HG03575 (cell line): ENCODE measurements around the gene NFATC3.

ENCODE experiments used
- ATAC-seq: cut with Tn5 transposase; IDR thresholded peaks from one replicate; pipeline ENCODE4 v1.9.1; 2021; ENCODE audit not compliant: unreplicated experiment, insufficient number of reproducible peaks, low FRiP score; ENCODE audit errors: extremely low read depth

Gene NFATC3

GRCh38 chr16:68235108-68235886 lies 150.1 kb downstream of the NFATC3 start:
- no peak for ATAC-seq

- no peak for ATAC-seq
Observed at GRCh38 chr16:68235887-68236136, 150.6 kb downstream of the NFATC3 start, which contains the start of gene ESRP2. Gene ESRP2, minus strand, starts transcription at chr16:68236127. Its CDS starts 82 bp downstream, at chr16:68236045.

GRCh38 chr16:68236137-68236825 lies 151.1 kb downstream of the NFATC3 start:
- no peak for ATAC-seq

DNA sequence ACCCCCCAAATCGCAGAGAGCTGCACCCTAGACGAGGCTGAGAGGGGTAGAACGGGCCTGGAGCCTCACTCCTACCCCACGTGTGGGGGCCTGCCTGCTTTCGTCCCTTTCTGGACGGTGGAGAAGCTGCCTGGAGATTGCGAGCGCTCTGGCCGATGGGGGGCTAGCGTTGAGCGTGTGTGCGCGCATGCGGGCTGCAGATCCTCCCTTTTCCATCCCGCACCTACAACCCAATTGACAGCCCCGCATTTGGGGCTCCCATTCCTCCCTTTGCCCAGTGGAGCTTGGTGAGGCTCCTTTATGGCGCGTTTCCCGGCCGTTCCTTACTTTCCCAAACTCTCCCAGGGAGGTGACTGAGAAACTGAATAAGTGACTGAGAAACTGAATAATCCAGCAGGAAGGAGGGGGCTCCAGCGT lies 151.7 kb downstream of the NFATC3 start:
- ATAC-seq, result no peak

DNA sequence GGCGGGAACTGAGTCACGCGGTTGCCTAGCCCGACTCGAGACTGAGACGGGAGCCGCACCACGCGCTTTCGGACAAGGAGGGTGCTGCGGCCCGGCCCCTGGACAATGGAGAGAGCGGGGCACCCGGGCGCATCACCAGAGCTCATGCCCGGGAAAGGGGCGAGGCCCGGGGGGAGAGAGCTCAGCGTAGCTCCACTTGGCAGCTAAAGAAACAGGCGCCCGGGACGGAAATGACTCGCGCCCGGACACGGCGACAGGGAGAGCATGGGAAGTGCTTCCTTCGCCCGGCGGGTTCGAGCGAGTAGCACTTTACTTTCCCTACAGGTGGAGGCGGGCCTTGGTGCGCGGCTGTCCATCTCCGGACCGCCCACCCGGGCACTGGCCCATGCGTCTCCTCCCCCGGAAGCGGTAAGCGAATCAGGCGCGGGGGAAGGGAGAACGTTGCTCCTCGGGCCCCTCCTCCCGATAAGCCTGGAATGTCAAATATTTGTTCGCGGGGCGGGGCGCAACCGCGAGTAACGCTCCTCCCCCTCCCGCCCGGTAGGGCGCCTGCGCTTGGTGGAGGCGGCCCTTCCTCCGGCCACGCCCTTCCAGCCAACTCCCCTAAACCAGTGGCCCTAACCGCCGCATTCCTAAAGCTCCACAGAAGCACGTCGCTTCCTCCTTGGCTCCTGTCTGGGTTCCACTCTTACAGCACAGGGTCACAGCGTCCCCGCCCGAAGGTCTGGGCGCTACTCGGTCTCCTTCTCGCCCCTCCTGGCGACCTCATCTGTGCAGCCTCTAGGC lies 152.3 kb downstream of the NFATC3 start:
- ATAC-seq, result no peak

- ATAC-seq, result no peak
Observed at GRCh38 chr16:68238029-68238345, 152.8 kb downstream of the NFATC3 start.

GRCh38 chr16:68242085-68242484 lies 156.9 kb downstream of the NFATC3 start:
- ATAC-seq, result no peak

GRCh38 chr16:68242926-68243858 lies 158.0 kb downstream of the NFATC3 start:
- ATAC-seq, result no peak

- no peak for ATAC-seq
Observed at GRCh38 chr16:68244481-68244902, 159.3 kb downstream of the NFATC3 start.

DNA sequence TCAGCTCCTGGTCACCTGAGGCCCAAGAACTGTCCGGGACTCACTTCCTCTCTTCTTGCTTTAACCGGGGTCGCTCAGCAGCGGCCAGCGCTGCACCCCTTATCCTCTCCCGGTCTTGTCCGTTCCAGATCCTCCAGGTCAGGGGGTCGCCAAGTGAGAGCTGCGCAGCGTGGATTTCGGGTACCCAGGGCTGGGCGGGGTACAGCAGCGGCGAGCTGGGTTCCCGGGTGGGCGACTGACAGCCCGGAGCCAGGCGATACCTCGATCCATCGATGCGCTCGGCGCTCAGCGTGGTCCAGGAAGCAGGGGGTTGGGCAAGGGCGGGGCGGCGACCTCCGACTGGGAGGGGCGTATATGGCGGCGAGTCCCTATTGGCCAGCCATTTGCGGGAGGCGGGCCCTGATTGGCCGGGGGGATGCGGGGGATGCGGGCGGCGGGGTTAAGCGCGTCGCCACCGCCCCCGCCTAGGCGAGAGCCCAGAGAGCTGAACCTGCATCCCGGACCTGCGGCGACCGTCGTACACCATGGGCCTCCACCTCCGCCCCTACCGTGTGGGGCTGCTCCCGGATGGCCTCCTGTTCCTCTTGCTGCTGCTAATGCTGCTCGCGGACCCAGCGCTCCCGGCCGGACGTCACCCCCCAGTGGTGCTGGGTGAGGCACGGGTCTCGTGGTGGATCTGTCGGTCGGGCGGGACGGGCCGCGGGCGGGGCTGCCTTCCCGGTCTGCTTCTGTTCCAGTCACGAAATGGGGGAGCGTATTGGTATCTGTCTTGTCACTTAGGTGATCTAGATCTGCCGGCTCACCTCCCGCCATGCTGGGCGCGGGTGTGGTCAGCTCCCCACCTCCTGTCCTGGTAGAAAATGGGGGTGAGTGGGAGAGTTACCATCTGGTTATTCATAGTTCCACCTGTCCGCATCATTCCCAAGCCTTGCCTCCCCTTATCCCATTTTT lies 160.0 kb downstream of the NFATC3 start, which contains the start of gene PLA2G15:
Gene PLA2G15, plus strand, starts transcription at position 471 of the 951 bp plus-strand sequence. Its CDS starts 54 bp downstream, at position 525.
- ATAC-seq, result no peak

DNA sequence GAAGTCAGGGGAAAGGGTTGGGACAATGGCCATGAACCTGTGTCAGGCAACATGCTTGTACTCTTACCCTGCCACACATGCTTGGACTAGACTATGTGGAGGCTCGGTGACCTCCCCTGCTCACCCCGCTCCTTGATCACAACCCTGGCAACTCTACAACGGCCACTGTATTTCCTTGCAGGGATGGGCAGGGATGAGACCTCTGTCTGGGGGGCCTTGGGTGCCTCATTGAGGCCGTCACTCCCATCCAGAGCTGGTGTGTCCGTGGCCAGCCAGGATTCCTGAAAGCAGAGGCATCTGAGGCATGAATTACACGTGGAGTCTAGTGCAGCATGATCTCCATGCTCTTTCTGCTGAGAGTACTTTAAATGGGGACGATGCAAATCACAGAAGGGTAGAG lies 161.0 kb downstream of the NFATC3 start:
- ATAC-seq, result no peak

GRCh38 chr16:68246666-68247065 lies 161.5 kb downstream of the NFATC3 start:
- ATAC-seq, result no peak

GRCh38 chr16:68247400-68247799 lies 162.2 kb downstream of the NFATC3 start:
- no peak for ATAC-seq

GRCh38 chr16:68247932-68248331 lies 162.8 kb downstream of the NFATC3 start:
- ATAC-seq, result no peak

- no peak for ATAC-seq
Observed at GRCh38 chr16:68249371-68249770, 164.2 kb downstream of the NFATC3 start.

GRCh38 chr16:68250951-68251350 lies 165.8 kb downstream of the NFATC3 start:
- no peak for ATAC-seq

DNA sequence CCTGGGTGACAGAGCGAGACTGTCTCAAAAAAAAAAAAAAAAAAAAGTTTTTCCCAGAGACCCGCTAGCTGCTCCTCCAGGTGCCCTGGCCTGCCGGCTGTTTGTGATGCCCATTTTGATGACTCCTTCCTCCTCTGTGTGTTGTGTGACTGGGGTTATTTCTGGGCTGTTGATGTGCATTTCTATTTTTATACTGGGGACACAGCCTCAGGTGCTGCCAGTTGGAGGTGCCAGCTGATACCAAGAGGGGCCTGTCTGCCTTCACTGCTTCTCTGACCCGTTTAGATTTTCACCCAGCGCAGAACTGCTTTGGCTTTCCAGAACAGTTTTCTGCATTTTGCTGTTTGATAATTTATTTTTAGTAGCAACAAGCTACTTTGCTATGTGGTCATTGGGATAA lies 166.7 kb downstream of the NFATC3 start:
- no peak for ATAC-seq

DNA sequence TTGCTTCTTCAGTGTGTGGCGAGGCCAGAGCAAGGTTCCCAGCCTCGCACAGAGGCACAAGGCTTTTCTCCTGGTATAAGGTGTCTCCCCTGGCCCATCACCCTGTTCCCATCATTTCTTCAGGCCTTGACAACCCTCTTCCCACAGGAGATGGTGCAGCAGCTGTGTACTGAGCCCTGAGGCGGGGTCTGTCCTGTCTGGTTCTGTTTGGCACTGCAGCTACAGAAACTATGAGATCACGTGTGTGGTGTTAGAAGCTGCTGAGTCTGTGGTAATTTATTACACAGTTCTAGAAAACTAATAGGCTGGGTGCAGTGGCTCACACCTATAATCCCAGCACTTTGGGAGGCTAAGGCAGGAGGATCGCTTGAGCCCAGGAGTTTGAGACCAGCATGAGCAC lies 167.2 kb downstream of the NFATC3 start:
- no peak for ATAC-seq
